Mesendoderm (in vitro differentiated cells): Measurements from ENCODE around the gene TMX4.
A peak's percentile ranks its signal among the peaks of the same experiment; 100 is the strongest.

Experiments used
- DNase-seq: peaks from one replicate; pipeline ENCODE4 v3.0.0; 2013
- H2AK5ac ChIP-seq: 2 replicates; pipeline ENCODE4 v1.6.1; 2013; ENCODE audit warnings: low read length, inconsistent platforms
- H2BK120ac ChIP-seq: 2 replicates; pipeline ENCODE4 v1.6.1; 2013; ENCODE audit warnings: low read depth, mild to moderate bottlenecking, low read length, moderate library complexity, mixed read lengths
- H2BK15ac ChIP-seq: replicated peaks from 2 replicates; pipeline ENCODE4 v1.6.1; 2013; ENCODE audit warnings: low read depth, mild to moderate bottlenecking, moderate library complexity
- H2BK5ac ChIP-seq: 2 replicates; pipeline ENCODE4 v1.6.1; 2013; ENCODE audit warnings: low read length, inconsistent platforms
- H3K18ac ChIP-seq: 2 replicates; pipeline ENCODE4 v1.6.1; 2013; ENCODE audit warnings: mild to moderate bottlenecking, low read length, mixed read lengths
- H3K23ac ChIP-seq: one replicate; pipeline ENCODE4 v1.6.1; 2013; ENCODE audit warnings: low read length
- H3K27ac ChIP-seq: 2 replicates; pipeline ENCODE4 v1.5.1; 2013; ENCODE audit warnings: low read depth, mild to moderate bottlenecking, inconsistent platforms, low read length, moderate library complexity
- H3K27me3 ChIP-seq: 2 replicates; pipeline ENCODE4 v1.6.1; 2013; ENCODE audit warnings: low read length, control low read depth, mild to moderate bottlenecking, inconsistent platforms; ENCODE audit not compliant: insufficient read depth, poor library complexity
- H3K36me3 ChIP-seq: 2 replicates; pipeline ENCODE4 v1.6.1; 2013; ENCODE audit warnings: low read length, inconsistent platforms; ENCODE audit not compliant: control insufficient read depth, insufficient read depth
- H3K4ac ChIP-seq: one replicate; pipeline ENCODE4 v1.6.1; 2013; ENCODE audit warnings: low read depth, mild to moderate bottlenecking, low read length, moderate library complexity
- H3K4me1 ChIP-seq: 2 replicates; pipeline ENCODE4 v1.6.1; 2013; ENCODE audit warnings: low read depth, low read length, inconsistent platforms; ENCODE audit not compliant: control insufficient read depth
- H3K4me2 ChIP-seq: 2 replicates; pipeline ENCODE4 v1.6.1; 2013; ENCODE audit warnings: low read length
- H3K4me3 ChIP-seq: 2 replicates; pipeline ENCODE4 v1.5.1; 2013; ENCODE audit warnings: mild to moderate bottlenecking, low read length
- H3K56ac ChIP-seq: one replicate; pipeline ENCODE4 v1.6.1; 2013; ENCODE audit warnings: low read length
- H3K79me1 ChIP-seq: 2 replicates; pipeline ENCODE4 v1.6.1; 2013; ENCODE audit warnings: low read length, inconsistent platforms
- H3K79me2 ChIP-seq: 2 replicates; pipeline ENCODE4 v1.6.1; 2013; ENCODE audit warnings: mild to moderate bottlenecking, low read length; ENCODE audit not compliant: control insufficient read depth, insufficient read depth
- H3K9ac ChIP-seq: 2 replicates; pipeline ENCODE4 v1.6.1; 2013; ENCODE audit warnings: low read length, inconsistent platforms
- H4K5ac ChIP-seq: one replicate; pipeline ENCODE4 v1.6.1; 2013; ENCODE audit warnings: low read length
- H4K8ac ChIP-seq: one replicate; pipeline ENCODE4 v1.6.1; 2013; ENCODE audit warnings: low read depth, mild to moderate bottlenecking, control low read depth, low read length, moderate library complexity
- WGBS: extraction: QIAGEN DNeasy Blood & Tissue Kit; methylation state at CpG from one replicate; pipeline ENCODE4 v1.1.7; 2013; ENCODE audit warnings: low lambda C conversion rate, missing lambda C conversion rate; ENCODE audit not compliant: insufficient coverage; ENCODE audit errors: extremely low coverage; 5-methylcytosine and 5-hydroxymethylcytosine counted together

Gene TMX4

GRCh38 chr20:8045946-8046345 lies 26.4 kb upstream of the TMX4 start:
- Histone ChIP-seq H3K4me1 (no peaks in the 10 kb centered on the region), H3K36me3 (no peaks in the 10 kb centered on the region), H3K27ac (no peak overlapping the region), H3K79me2 (no peaks in the 10 kb centered on the region), H3K4me2 (no peak overlapping the region), H3K18ac (no peak overlapping the region), H2BK5ac (no peak overlapping the region), H3K23ac (no peak overlapping the region), H4K5ac (no peak overlapping the region), H3K79me1 (no peaks in the 10 kb centered on the region), H2BK15ac (no peak overlapping the region), H3K9ac (no peak overlapping the region), H4K8ac (no peak overlapping the region), H2BK120ac (no peak overlapping the region), H3K4me3 (no peak overlapping the region), H3K4ac (no peak overlapping the region), H3K56ac (no peak overlapping the region), H2AK5ac (no peak overlapping the region), H3K27me3 (no peaks in the 10 kb centered on the region)
- WGBS = no CpG with 5 or more reads among the region's 1 CpG
- DNase-seq = peak; percentile 4

GRCh38 chr20:8043687-8044282 lies 24.2 kb upstream of the TMX4 start:
- H3K4me3 ChIP-seq = no peak overlapping the region
- H3K27me3 ChIP-seq = no peaks in the 10 kb centered on the region
- H2AK5ac ChIP-seq = no peak overlapping the region
- H3K4me2 ChIP-seq = no peak overlapping the region
- no peak overlapping the region for H2BK5ac ChIP-seq
- H2BK120ac ChIP-seq = no peak overlapping the region
- H3K36me3 ChIP-seq = no peaks in the 10 kb centered on the region
- H3K9ac ChIP-seq = no peak overlapping the region
- no peaks in the 10 kb centered on the region for H3K4me1 ChIP-seq
- no CpG with 5 or more reads among the region's 13 CpGs for WGBS
- H2BK15ac ChIP-seq = no peak overlapping the region
- H3K23ac ChIP-seq = no peak overlapping the region
- H3K27ac ChIP-seq = no peak overlapping the region
- H3K79me1 ChIP-seq = no peaks in the 10 kb centered on the region
- H3K18ac ChIP-seq = no peak overlapping the region
- H3K79me2 ChIP-seq = no peaks in the 10 kb centered on the region
- H4K5ac ChIP-seq = no peak overlapping the region
- no peak overlapping the region for H3K56ac ChIP-seq
- DNase-seq = peak; percentile 63
- H3K4ac ChIP-seq = no peak overlapping the region
- no peak overlapping the region for H4K8ac ChIP-seq

GRCh38 chr20:8039042-8039441 lies 19.5 kb upstream of the TMX4 start:
- H3K4ac ChIP-seq = no peak overlapping the region
- H3K79me1 ChIP-seq = no peaks in the 10 kb centered on the region
- H3K18ac ChIP-seq = no peak overlapping the region
- no peak overlapping the region for H2BK120ac ChIP-seq
- H3K4me3 ChIP-seq = no peak overlapping the region
- no peak overlapping the region for H3K4me2 ChIP-seq
- no peaks in the 10 kb centered on the region for H3K36me3 ChIP-seq
- no peaks in the 10 kb centered on the region for H3K79me2 ChIP-seq
- no peak overlapping the region for H3K56ac ChIP-seq
- no peak overlapping the region for H2BK15ac ChIP-seq
- H3K27ac ChIP-seq = no peak overlapping the region
- H3K9ac ChIP-seq = no peak overlapping the region
- DNase-seq = peak; percentile 16
- no CpG with 5 or more reads among the region's 2 CpGs for WGBS
- H3K27me3 ChIP-seq = no peaks in the 10 kb centered on the region
- H2BK5ac ChIP-seq = no peak overlapping the region
- H4K5ac ChIP-seq = no peak overlapping the region
- H3K23ac ChIP-seq = no peak overlapping the region
- no peaks in the 10 kb centered on the region for H3K4me1 ChIP-seq
- no peak overlapping the region for H2AK5ac ChIP-seq
- no peak overlapping the region for H4K8ac ChIP-seq

- Histone ChIP-seq H2BK120ac (no peak overlapping the region), H3K4me3 (no peak overlapping the region), H4K8ac (no peak overlapping the region), H3K56ac (no peak overlapping the region), H3K27me3 (no peaks in the 10 kb centered on the region), H3K23ac (no peak overlapping the region), H3K79me2 (no peaks in the 10 kb centered on the region), H4K5ac (no peak overlapping the region), H3K27ac (no peak overlapping the region), H2BK5ac (no peak overlapping the region), H3K4ac (no peak overlapping the region), H3K9ac (no peak overlapping the region), H3K36me3 (no peaks in the 10 kb centered on the region), H3K4me1 (no peaks in the 10 kb centered on the region), H3K18ac (no peak overlapping the region), H2BK15ac (no peak overlapping the region), H3K4me2 (no peak overlapping the region), H2AK5ac (no peak overlapping the region), H3K79me1 (no peaks in the 10 kb centered on the region)
- WGBS = no CpG with 5 or more reads among the region's 2 CpGs
- DNase-seq = no peak
These were observed 17.2 kb upstream of the TMX4 start for GRCh38 chr20:8036771-8037170.

GRCh38 chr20:8033151-8033841 lies 13.7 kb upstream of the TMX4 start:
- no peak overlapping the region for H3K4me3 ChIP-seq
- no peak overlapping the region for H3K4ac ChIP-seq
- no peak overlapping the region for H3K27ac ChIP-seq
- no peaks in the 10 kb centered on the region for H3K79me2 ChIP-seq
- no peak overlapping the region for H3K4me2 ChIP-seq
- WGBS = no CpG with 5 or more reads among the region's 7 CpGs
- H2BK15ac ChIP-seq = no peak overlapping the region
- H3K18ac ChIP-seq = no peak overlapping the region
- DNase-seq = no peak
- H4K5ac ChIP-seq = no peak overlapping the region
- no peak overlapping the region for H2BK5ac ChIP-seq
- H3K4me1 ChIP-seq = no peaks in the 10 kb centered on the region
- no peaks in the 10 kb centered on the region for H3K79me1 ChIP-seq
- H2BK120ac ChIP-seq = no peak overlapping the region
- no peaks in the 10 kb centered on the region for H3K27me3 ChIP-seq
- H3K36me3 ChIP-seq = no peaks in the 10 kb centered on the region
- H3K9ac ChIP-seq = no peak overlapping the region
- no peak overlapping the region for H3K23ac ChIP-seq
- H3K56ac ChIP-seq = no peak overlapping the region
- H4K8ac ChIP-seq = no peak overlapping the region
- H2AK5ac ChIP-seq = no peak overlapping the region

- H3K4me3 ChIP-seq = no peak overlapping the region
- no peak overlapping the region for H2AK5ac ChIP-seq
- no peaks in the 10 kb centered on the region for H3K79me2 ChIP-seq
- DNase-seq = no peak
- H3K79me1 ChIP-seq = no peaks in the 10 kb centered on the region
- H3K36me3 ChIP-seq = no peaks in the 10 kb centered on the region
- no peaks in the 10 kb centered on the region for H3K27me3 ChIP-seq
- H2BK15ac ChIP-seq = no peak overlapping the region
- H3K18ac ChIP-seq = no peak overlapping the region
- no peak overlapping the region for H3K4ac ChIP-seq
- H3K56ac ChIP-seq = no peak overlapping the region
- H3K23ac ChIP-seq = no peak overlapping the region
- no peaks in the 10 kb centered on the region for H3K4me1 ChIP-seq
- H3K4me2 ChIP-seq = no peak overlapping the region
- no peak overlapping the region for H3K27ac ChIP-seq
- no CpG with 5 or more reads among the region's 2 CpGs for WGBS
- H2BK5ac ChIP-seq = no peak overlapping the region
- no peak overlapping the region for H4K8ac ChIP-seq
- no peak overlapping the region for H4K5ac ChIP-seq
- H2BK120ac ChIP-seq = no peak overlapping the region
- H3K9ac ChIP-seq = no peak overlapping the region
These were observed 12.9 kb upstream of the TMX4 start for GRCh38 chr20:8032499-8032898.
